Hepatocyte (in vitro differentiated cells): ENCODE measurements around the gene STIMATE.

ENCODE experiments used
- CTCF ChIP-seq: fragments of 200-600 bp; sonication (generic); IDR thresholded peaks from 2 replicates; pipeline ENCODE4 v1.5.1; 2016; ENCODE audit warnings: antibody characterized with exemption, mild to moderate bottlenecking; ENCODE audit not compliant: poor library complexity
- EZH2 ChIP-seq: fragments of 200-600 bp; sonication (generic); IDR thresholded peaks from 2 replicates; pipeline ENCODE4 v1.6.1; 2016; ENCODE audit warnings: antibody characterized with exemption, mild to moderate bottlenecking, borderline replicate concordance

- TF ChIP-seq CTCF, result no peak
- TF ChIP-seq EZH2, result no peak
Observed at GRCh38 chr3:52805270-52806039, 91.9 kb downstream of the STIMATE start.
